ENCODE measurements around the gene IGF1. TPM values are rescaled to one million over a fixed set of nuclear protein-coding genes. Genes with fewer than 3 reads are reported as not detected.

The IGF1 gene
- total RNA-seq, 4 donors from 2014 or later, result 8.3 to 22.7 (median 17.9) TPM

GRCh38 chr12:102401087-102401486 is 79.3 kb downstream of the IGF1 start:
- no peaks in the 10 kb centered on the region for H3K27me3 ChIP-seq
- H3K4me3 ChIP-seq, result no peak overlapping the region
- no peaks in the 10 kb centered on the region for H3K36me3 ChIP-seq
- DNase-seq, result no peak
- no peak for ATAC-seq
- no peaks in the 10 kb centered on the region for H3K9me3 ChIP-seq
- no peak overlapping the region for H3K27ac ChIP-seq
- H3K4me1 ChIP-seq, result peaks cover 0 to 5% of the 10 kb centered on the region in 2 donors
- intact Hi-C loops (cut with DNase I; ENCODE audit: low total_unique reads) (no loop called here), in situ Hi-C loops (cut with MboI; ENCODE audit: low sequenced_read_pairs in 4 of 4) (no loop called here)
- TF ChIP-seq CTCF (IDR thresholded peaks at IDR 0.05 in 4 of 5, conservative IDR thresholded peaks at IDR 0.05 in 1 of 5), result no peak
- no peak for TF ChIP-seq POLR2A (IDR thresholded peaks at IDR 0.05)

- intact Hi-C loops (cut with DNase I; ENCODE audit: low total_unique reads) (no loop called here), in situ Hi-C loops (cut with MboI; ENCODE audit: low sequenced_read_pairs in 4 of 4) (no loop called here)
- ATAC-seq (no peak), DNase-seq (no peak)
- no peaks in the 10 kb centered on the region for H3K4me1 ChIP-seq
- TF ChIP-seq CTCF (IDR thresholded peaks at IDR 0.05 in 4 of 5, conservative IDR thresholded peaks at IDR 0.05 in 1 of 5) (no peak), POLR2A (IDR thresholded peaks at IDR 0.05) (no peak)
- no peak overlapping the region for H3K27ac ChIP-seq
- H3K27me3 ChIP-seq, result no peaks in the 10 kb centered on the region
- H3K36me3 ChIP-seq, result no peaks in the 10 kb centered on the region
- H3K9me3 ChIP-seq, result no peaks in the 10 kb centered on the region
- H3K4me3 ChIP-seq, result no peak overlapping the region
Observed at GRCh38 chr12:102399653-102400052, 80.7 kb downstream of the IGF1 start.

GRCh38 chr12:102396276-102396675 is 84.1 kb downstream of the IGF1 start:
- Histone ChIP-seq H3K27ac (no peak overlapping the region), H3K4me1 (no peaks in the 10 kb centered on the region), H3K4me3 (no peak overlapping the region), H3K9me3 (no peaks in the 10 kb centered on the region), H3K27me3 (no peaks in the 10 kb centered on the region), H3K36me3 (no peaks in the 10 kb centered on the region)
- no peak for ATAC-seq
- in situ Hi-C loops (cut with MboI; ENCODE audit: low sequenced_read_pairs in 4 of 4), result no loop called here
- intact Hi-C loops (cut with DNase I; ENCODE audit: low total_unique reads), result no loop called here
- DNase-seq, result no peak
- TF ChIP-seq POLR2A (IDR thresholded peaks at IDR 0.05), result no peak
- TF ChIP-seq CTCF (IDR thresholded peaks at IDR 0.05 in 4 of 5, conservative IDR thresholded peaks at IDR 0.05 in 1 of 5), result no peak

GRCh38 chr12:102394200-102394599 is 86.2 kb downstream of the IGF1 start:
- H3K36me3 ChIP-seq, result no peaks in the 10 kb centered on the region
- no peak overlapping the region for H3K4me3 ChIP-seq
- ATAC-seq, result no peak
- no peak for DNase-seq
- no peak overlapping the region for H3K27ac ChIP-seq
- no peaks in the 10 kb centered on the region for H3K4me1 ChIP-seq
- in situ Hi-C loops (cut with MboI; ENCODE audit: low sequenced_read_pairs in 4 of 4), result no loop called here
- H3K27me3 ChIP-seq, result no peaks in the 10 kb centered on the region
- intact Hi-C loops (cut with DNase I; ENCODE audit: low total_unique reads), result no loop called here
- no peaks in the 10 kb centered on the region for H3K9me3 ChIP-seq
- no peak for TF ChIP-seq POLR2A (IDR thresholded peaks at IDR 0.05)
- TF ChIP-seq CTCF (IDR thresholded peaks at IDR 0.05 in 4 of 5, conservative IDR thresholded peaks at IDR 0.05 in 1 of 5), result no peak

- ATAC-seq (no peak), DNase-seq (no peak)
- Histone ChIP-seq H3K9me3 (no peaks in the 10 kb centered on the region), H3K4me1 (no peaks in the 10 kb centered on the region), H3K4me3 (no peak overlapping the region), H3K27ac (no peak overlapping the region), H3K36me3 (no peaks in the 10 kb centered on the region), H3K27me3 (no peaks in the 10 kb centered on the region)
- intact Hi-C loops (cut with DNase I; ENCODE audit: low total_unique reads) (no loop called here), in situ Hi-C loops (cut with MboI; ENCODE audit: low sequenced_read_pairs in 4 of 4) (no loop called here)
- no peak for TF ChIP-seq CTCF (IDR thresholded peaks at IDR 0.05 in 4 of 5, conservative IDR thresholded peaks at IDR 0.05 in 1 of 5)
- no peak for TF ChIP-seq POLR2A (IDR thresholded peaks at IDR 0.05)
Observed at GRCh38 chr12:102390068-102390467, 90.3 kb downstream of the IGF1 start.
